ENCODE measurements around the gene SORBS1.
A peak's percentile ranks its signal among the peaks of the same experiment; 100 is the strongest.

SORBS1 gene

GRCh38 chr10:95430231-95430951, 130.8 kb downstream of the SORBS1 start:
- DNase-seq = peak; percentile 53

- DNase-seq = no peak
Observed at GRCh38 chr10:95429639-95430038, 131.5 kb downstream of the SORBS1 start.

DNA sequence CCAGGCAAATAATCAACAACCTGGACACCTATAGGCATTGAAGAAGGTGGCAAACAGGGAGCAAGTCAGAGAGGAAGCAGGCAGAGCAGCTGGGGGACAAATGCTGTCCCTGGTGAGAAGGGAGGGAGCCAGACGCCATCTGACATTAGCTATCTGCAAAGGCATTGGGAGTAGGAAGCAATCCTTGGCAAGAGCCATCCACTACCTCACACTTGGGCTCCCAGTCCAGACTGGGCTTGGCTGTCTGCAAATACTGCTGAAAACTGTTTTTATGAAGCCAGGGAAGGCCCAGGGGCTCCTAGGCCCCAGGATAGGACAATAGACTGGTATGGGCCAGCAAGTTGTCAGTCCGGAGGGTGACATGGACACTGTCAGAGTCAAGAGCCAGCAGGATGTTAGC, 132.5 kb downstream of the SORBS1 start:
- DNase-seq = no peak

GRCh38 chr10:95426482-95426881, 134.7 kb downstream of the SORBS1 start:
- no peak for DNase-seq

DNA sequence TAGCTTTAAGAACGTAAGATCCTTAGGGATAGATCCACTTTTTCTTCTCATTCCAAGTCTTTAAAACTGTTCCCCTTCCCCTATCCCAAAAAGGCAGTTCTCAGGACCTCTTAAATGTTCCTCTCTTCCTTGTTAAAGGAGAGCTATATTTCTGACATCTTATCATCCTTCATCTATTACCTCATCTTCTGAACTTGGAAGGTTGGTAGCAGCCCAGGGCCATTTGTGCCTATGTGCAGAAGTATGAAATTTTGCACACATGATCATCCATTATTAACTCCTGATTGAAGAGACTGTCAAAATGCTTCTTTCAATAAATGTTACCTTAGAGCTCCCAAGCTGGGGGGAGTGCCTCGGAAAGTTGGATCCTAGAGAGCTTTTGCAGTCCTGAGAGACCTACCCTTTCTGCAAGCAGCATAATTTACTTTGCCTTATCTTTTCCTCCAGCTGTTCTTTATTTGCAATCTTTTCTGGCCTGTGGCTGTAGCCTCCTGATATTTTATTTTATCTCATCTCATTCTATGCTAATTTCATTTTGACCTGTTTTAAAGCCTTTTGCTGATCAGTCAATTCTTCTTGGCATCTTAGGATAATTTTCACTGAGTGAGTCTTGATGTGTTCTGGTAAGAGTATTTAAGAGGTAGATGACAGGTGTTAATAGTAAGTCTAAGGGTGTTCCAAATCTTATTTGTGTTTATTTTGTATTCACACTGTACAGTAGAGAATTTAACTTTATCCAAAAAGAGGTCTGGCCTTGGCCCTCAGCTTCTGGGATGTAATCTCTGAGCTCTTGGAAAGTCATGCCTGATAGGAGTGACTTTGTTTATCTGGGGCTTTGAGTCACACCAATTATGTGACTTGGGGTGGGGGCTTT, 135.3 kb downstream of the SORBS1 start:
- no peak for DNase-seq

GRCh38 chr10:95423164-95424005, 137.8 kb downstream of the SORBS1 start:
- DNase-seq = peak; percentile 11

GRCh38 chr10:95422233-95422632, 138.9 kb downstream of the SORBS1 start:
- no peak for DNase-seq

DNA sequence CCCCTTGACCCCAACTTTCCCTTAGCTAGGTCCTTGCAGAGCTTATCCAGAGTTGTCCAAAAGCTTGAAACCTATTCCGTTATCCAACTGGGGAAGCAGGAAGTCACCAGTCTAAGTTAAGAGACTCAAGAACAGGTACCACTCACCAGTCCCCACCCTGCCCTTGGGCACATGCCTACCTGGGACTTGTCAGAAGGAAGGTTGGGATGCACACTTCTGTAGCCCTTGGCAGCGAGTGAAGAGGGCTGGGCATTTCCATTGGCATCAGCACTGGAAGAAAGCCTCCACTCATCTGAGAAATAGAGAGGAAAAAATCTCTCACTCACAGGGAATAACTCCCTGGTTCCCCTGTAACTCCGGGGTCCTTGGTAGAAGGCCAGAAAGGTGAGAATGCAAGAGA, 139.4 kb downstream of the SORBS1 start:
- no peak for DNase-seq

- DNase-seq = no peak
Observed at GRCh38 chr10:95419399-95419798, 141.8 kb downstream of the SORBS1 start.

- no peak for DNase-seq
Observed at GRCh38 chr10:95416973-95417372, 144.2 kb downstream of the SORBS1 start.

DNA sequence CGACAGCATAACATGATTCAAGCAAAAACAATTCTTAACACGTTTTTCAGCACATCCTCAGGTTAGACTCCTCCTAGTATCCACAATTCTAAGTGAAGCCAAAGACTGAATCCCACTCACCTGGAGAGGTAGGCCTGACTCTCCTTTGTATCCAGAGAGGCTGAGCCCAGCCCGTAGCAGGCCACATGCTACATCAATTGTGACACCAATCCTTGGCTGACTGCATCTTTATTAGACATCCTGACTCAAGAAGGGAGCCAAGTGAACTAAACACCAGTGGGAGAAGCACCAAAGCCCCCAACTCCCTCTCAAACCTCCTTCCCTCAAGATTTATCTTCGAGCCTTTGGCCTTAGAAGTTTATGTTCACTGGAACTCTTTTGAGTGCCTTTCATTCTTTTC, 144.9 kb downstream of the SORBS1 start:
- DNase-seq = no peak

DNA sequence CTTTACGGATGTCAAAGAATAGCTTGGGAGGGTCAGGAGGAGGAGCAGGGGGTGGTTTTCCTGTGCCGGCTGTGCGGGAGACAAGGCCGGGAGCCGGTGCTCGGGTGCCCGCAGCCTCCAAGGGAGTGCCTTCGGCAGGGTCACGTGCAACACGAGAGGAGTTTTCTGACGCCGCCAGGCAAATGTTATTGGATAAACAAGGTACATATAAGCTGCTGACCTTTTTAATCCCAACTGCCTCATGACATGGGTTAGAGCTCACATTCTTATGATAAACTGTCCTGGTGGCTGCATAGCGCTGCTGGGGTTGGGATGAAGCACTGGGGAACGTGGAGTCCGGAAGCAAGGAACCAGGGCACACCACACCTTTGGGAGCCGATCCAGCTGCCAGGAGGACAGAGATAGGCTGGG, 145.5 kb downstream of the SORBS1 start:
- DNase-seq = no peak

GRCh38 chr10:95414844-95415485, 146.2 kb downstream of the SORBS1 start:
- no peak for DNase-seq

DNA sequence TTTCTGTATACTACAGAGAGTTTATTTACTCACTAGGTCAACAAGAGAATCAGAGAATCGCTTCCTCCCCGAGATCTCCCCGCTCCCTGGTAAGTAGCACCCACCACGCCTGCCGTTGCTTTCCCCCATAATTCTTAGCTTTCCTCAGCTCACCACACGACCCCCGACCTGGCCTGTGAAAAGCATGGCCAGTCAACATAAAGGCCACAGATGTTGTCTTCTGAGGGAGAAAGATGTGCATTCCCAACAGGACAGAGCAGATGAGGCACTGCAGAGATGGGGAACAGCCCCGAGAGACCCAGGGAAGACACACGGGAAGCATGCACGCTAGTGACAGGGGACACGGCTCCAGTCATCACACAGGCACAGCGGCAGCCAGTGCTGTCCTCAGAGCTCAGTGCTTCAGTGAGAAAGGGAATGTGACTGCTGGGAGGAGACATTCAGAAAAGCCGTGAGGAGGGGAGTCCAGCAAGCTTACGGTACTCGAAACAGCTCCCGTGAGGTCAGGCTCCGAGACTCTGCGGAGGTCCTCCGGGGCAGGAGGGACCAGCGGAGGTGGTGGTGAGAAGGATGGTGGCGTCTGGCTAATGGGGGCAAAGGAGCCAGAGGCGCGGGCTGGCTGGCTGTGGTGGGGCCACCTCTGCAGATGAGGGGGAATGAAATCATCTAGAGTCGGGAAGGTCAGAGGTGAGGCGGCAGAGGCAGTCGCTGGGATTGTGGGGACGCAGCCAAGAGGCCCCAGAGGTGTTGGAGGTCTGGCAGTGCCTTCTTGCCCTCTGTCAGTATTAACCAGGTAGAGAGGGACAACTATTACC, 146.9 kb downstream of the SORBS1 start:
- no peak for DNase-seq

GRCh38 chr10:95413588-95413987, 147.6 kb downstream of the SORBS1 start:
- no peak for DNase-seq

DNA sequence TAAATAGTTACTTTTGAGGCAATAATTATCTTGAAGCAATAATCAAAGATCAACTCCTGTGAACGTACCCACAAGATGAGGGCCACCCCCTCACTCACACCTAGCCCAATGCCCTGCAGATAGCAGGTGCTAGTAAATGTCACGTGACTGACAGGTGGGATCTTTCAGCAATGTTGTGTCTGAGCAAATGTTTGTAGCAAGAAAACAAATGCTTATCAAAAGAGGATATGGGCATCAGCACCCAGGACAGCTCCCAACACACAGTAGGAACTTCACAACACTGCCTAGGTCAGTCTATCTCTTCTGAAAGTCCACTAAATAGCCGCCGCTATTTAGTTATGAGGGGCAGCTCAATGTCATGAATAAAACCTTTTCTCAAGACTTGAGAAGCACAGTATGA, 149.5 kb downstream of the SORBS1 start:
- DNase-seq = no peak

DNA sequence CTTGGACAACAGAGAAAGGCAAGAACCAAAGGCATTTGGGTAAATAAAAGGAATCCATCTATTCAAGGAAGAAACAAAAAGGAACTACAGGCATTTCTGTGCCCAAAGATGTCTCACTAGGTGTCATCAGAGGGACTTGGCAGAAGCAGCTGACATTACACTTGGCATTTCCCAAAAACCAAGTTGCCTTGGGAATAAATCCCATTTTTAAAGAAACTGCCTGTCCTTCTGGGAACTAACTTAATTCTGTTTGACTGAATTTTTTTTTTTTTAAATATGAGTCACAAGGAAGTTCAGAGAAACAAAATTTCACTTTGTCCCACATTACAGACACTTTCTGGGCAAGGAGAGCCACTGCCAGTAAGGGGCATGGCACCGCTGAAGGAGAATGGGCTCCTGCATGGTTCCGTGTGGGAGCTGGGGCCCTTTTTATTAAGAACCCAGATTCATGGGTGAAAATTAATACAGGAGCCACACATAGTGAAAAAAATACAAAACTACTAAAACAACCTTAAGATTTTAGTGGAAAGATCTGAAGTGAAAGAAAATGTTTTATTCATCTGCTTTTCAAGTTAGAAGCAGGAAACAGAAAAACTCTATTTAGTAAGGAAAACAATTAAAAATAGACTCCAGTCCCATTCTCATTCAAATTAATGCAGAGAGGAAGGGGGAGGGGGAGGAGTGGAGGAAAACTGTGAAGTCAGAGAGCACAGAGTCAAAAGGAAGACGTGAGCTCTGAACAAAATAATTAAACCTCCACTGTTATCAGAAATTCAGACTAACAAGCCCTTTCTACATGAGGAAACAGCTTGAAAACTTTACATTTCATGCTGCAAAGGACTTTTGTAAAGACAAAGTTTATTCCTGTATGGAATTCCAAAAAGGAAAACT, 151.9 kb downstream of the SORBS1 start:
- no peak for DNase-seq

DNA sequence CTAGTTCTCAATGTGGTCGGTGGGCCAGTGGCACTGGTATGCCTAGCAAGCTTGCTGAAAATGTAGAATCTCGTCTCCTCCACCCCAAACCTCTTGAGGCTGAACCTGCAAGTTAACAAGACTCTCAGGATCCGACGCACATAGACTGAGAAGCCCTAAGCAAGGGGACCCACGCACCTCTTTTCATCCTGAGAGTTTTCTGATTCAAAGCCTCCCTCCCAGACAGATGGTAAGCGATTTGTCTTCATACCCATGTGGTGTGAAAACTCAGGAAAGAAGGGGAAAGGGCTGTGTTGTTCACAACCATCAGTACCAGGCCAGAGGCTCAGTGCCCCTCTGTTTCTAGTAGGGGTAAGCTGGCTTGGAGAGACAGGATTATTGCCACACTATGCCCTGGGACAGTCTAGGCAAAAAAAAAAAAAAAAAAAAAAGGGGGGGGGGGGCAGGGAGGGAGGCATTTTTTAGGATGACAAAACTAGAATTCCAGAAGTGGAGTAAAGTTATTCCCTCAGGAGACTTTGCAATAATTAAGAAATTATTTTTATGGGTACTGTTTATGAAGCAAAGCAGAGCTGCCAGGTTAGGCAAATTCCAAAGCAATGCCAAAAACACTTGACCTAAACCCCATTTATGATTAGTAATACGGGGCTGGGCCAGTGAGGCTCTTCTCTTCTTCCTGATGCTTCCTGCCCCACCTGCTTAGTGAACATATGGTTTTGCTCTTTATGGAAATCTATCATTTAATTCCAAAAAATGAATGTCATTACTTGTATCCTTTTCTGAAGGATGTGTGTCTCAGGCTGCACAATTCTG, 152.8 kb downstream of the SORBS1 start:
- DNase-seq = no peak

DNA sequence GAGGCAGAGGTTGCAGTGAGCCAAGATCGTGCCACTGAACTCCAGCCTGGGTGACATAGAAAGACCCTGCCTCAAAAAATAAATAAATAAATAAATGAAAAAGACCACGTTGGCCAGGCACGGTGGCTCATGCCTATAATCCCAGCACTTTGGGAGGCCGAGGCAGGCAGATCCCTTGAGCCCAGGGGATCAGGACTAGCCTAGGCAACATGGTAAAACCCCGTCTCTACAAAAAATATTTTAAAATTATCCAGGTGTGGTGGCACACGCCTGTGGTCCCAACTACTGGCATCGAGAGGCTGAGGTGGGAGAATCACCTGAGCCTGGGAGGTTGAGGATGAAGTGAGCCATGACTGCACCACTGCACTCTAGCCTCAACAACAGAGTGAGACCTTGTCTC, 153.6 kb downstream of the SORBS1 start:
- no peak for DNase-seq

All from NCI-H69 (cell line).